Uterine smooth muscle cell (primary cell): ENCODE measurements around the gene DEFB125. TPM values are rescaled to one million over a fixed set of nuclear protein-coding genes. Genes with fewer than 3 reads are reported as not detected.

ENCODE experiments used
- total RNA-seq: library from RNA; depleted of rRNA; stranded (reverse); fragments of >200 nt; gene quantifications from 2 replicates; pipeline ENCODE4 v1.2.3, GENCODE V29; 2014

DEFB125 gene, protein sequence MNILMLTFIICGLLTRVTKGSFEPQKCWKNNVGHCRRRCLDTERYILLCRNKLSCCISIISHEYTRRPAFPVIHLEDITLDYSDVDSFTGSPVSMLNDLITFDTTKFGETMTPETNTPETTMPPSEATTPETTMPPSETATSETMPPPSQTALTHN
- not detected in 2 replicates for total RNA-seq

DNA sequence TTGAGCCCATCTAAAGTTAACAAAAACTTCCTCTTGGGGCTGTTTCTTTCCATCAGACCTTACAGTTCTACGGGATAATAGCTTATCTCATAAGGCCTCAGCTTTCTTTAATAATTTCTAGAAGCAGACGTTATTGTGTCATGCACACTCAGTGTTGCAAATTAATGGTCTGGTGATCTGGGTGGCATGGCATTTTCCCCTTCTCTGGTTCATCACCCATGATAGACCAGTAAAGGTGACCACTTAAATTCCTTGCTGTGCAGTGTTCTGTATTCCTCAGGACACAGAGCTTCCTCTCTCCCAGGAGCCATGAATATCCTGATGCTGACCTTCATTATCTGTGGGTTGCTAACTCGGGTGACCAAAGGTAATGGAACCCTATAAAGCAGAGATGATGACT lies at the start of gene DEFB125:
DEFB125 (plus strand) TSS at position 272 of the 400 bp plus-strand sequence; CDS start at position 310, 38 bp downstream.

DNA sequence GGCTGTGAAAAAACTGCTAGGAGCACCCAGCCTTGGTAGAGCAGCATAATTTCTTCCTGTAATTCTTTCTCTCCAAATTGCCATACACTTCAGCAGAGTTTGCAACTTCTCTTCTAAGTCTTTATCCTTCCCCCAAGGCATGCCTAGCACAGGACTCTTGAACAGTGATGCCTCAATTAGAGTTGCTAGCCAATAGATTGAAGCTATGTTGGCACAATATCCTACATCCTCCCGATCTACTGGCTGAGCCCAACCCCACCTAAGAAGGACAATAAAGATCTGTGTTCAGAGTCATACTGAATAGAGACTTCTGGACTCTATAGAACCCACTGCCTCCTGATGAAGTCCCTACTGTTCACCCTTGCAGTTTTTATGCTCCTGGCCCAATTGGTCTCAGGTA lies 54.8 kb downstream of the DEFB125 start, which contains the start of gene DEFB126:
DEFB126 (plus strand) TSS at position 301 of the 400 bp plus-strand sequence; CDS start at position 340, 39 bp downstream.

Other genes with a start within 250 kb of the DEFB125 start
- not detected in 2 replicates for gene DEFB126, start 54.9 kb downstream of the DEFB125 start, total RNA-seq
- not detected in 2 replicates for gene DEFB127, start 69.8 kb downstream of the DEFB125 start, total RNA-seq
- gene DEFB128, start 102.0 kb downstream of the DEFB125 start, total RNA-seq, result not detected in 2 replicates
- not detected in 2 replicates for gene DEFB129, start 139.6 kb downstream of the DEFB125 start, total RNA-seq
- gene DEFB132, start 170.1 kb downstream of the DEFB125 start, total RNA-seq, result not detected in 2 replicates
- gene C20orf96, start 203.1 kb downstream of the DEFB125 start, total RNA-seq, result 3.1 and 4.4 TPM in 2 replicates
- 13.9 and 14.1 TPM in 2 replicates for gene ZCCHC3, start 209.9 kb downstream of the DEFB125 start, total RNA-seq
- 5.8 and 9.9 TPM in 2 replicates for gene SOX12, start 237.9 kb downstream of the DEFB125 start, total RNA-seq